HepG2 (cell line): ENCODE results near the gene AHSG.

Experiments
- CTCF ChIP-seq: sonication (generic); formaldehyde crosslinking; IDR thresholded peaks from 2 replicates; pipeline ENCODE4 v1.5.0; 2020; ENCODE audit warnings: mild to moderate bottlenecking, missing genetic modification reagents, moderate library complexity
- EP300 ChIP-seq, 3 experiments: sonication (generic) in 1 of 3; formaldehyde crosslinking in 1 of 3; IDR thresholded peaks; 2 replicates each; pipeline versions ENCODE4 v1.5.1 to v1.6.1; 2011 to 2020; ENCODE audit warnings: low read depth in 2 of 3, low read length in 2 of 3, borderline replicate concordance in 1 of 3, improper control_type of control experiment in 1 of 3, mild to moderate bottlenecking in 1 of 3, missing genetic modification reagents in 1 of 3, moderate library complexity in 1 of 3
- TMF1 ChIP-seq: sonication (generic); formaldehyde crosslinking; IDR thresholded peaks from 2 replicates; pipeline ENCODE4 v1.8.1; 2022; ENCODE audit warnings: low read depth, missing genetic modification reagents
- ZNF878 ChIP-seq: sonication (generic); formaldehyde crosslinking; IDR thresholded peaks from 2 replicates; pipeline ENCODE4 v1.8.1; 2023; ENCODE audit warnings: mild to moderate bottlenecking, missing genetic modification reagents, moderate library complexity

GRCh38 chr3:186630950-186631641 is 18.2 kb downstream of the AHSG start:
- TF ChIP-seq ZNF878 (CRISPR knock-in tag) (peak; percentile 84), CTCF (CRISPR knock-in tag) (no peak), EP300 (IDR thresholded peaks at IDR 0.05; ENCODE audit: low read depth in 2 of 2, low read length in 2 of 2) (peak; percentile 81 to 94; a peak in 3 of 4 replicates), EP300 (CRISPR knock-in tag; IDR thresholded peaks at IDR 0.05; ENCODE audit: borderline replicate concordance) (peak; percentile 68; the same call in 1 of the 2 replicates), TMF1 (CRISPR knock-in tag) (no peak; the same call in 1 of the 2 replicates)
